Measurements from ENCODE around the gene CANX. TPM values are rescaled to one million over a fixed set of nuclear protein-coding genes. Genes with fewer than 3 reads are reported as not detected.

Gene CANX
- total RNA-seq, 1 experiment from 2014 or later, result 538 TPM

- Mint-ChIP-seq H3K4me1 (peaks cover 11 to 18% of the 10 kb centered on the region in 2 experiments), H3K27me3 (ENCODE audit: low read depth) (no peaks in the 10 kb centered on the region), H3K9me3 (no peaks in the 10 kb centered on the region), H3K36me3 (ENCODE audit: insufficient read depth in 1 of 3, low read depth in 3 of 3) (peaks cover 14 to 47% (median 36%) of the 10 kb centered on the region in 3 experiments; a peak in 6 of 7 replicates), H3K27ac (peak within 1 kb of the TSS; percentile 90 to 97 (median 97)), H3K4me3 (peak within 1 kb of the TSS; percentile 95 to 98)
- DNase-seq, result peak; percentile 100
- Histone ChIP-seq H3K23ac (ENCODE audit: insufficient read length, low read depth, low read length) (no peak within 1 kb of the TSS), H3K23me2 (ENCODE audit: insufficient read length, low read depth, low read length, poor library complexity, severe bottlenecking) (no peaks in the 10 kb centered on the region), H3K4me1 (ENCODE audit: insufficient read depth, low read length) (no peaks in the 10 kb centered on the region), H4K8ac (replicated peaks; ENCODE audit: insufficient read length, low read depth, low read length) (no peak within 1 kb of the TSS), H2AK5ac (ENCODE audit: insufficient read length, low read length) (no peak within 1 kb of the TSS), H2BK5ac (ENCODE audit: insufficient read length, low read length) (no peak within 1 kb of the TSS), H3K14ac (ENCODE audit: insufficient read depth, low read length) (peak within 1 kb of the TSS; percentile 92), H4K20me1 (ENCODE audit: control insufficient read depth, insufficient read depth, insufficient read length) (no peaks in the 10 kb centered on the region), H3K56ac (ENCODE audit: insufficient read length, low read depth, low read length) (no peak within 1 kb of the TSS), H3K4ac (ENCODE audit: low read depth, low read length) (no peak within 1 kb of the TSS), H3K4me2 (ENCODE audit: insufficient read depth, insufficient read length, low read length) (peak within 1 kb of the TSS; percentile 94), H2BK12ac (ENCODE audit: insufficient read length, low read depth, low read length) (no peak within 1 kb of the TSS), H2BK15ac (ENCODE audit: low read depth, low read length) (no peak within 1 kb of the TSS), H3K18ac (ENCODE audit: insufficient read length, low read depth, low read length) (peak within 1 kb of the TSS; percentile 76), H2BK120ac (ENCODE audit: low read depth, low read length, poor library complexity, severe bottlenecking) (no peak within 1 kb of the TSS), H4K91ac (ENCODE audit: insufficient read length, low read depth, low read length) (no peak within 1 kb of the TSS), H3K79me1 (ENCODE audit: insufficient read depth, low read depth, low read length, poor library complexity, severe bottlenecking) (no peaks in the 10 kb centered on the region), H3K27me3 (ENCODE audit: insufficient read depth, low read length) (no peaks in the 10 kb centered on the region), H4K5ac (ENCODE audit: insufficient read length, low read depth, low read length) (no peak within 1 kb of the TSS), H3K9me3 (ENCODE audit: control insufficient read depth, low read depth, low read length) (no peaks in the 10 kb centered on the region), H3K27ac (ENCODE audit: insufficient read length, low read depth, low read length) (no peak within 1 kb of the TSS), H2AFZ (ENCODE audit: low read length) (no peak within 1 kb of the TSS), H3K9ac (ENCODE audit: extremely low read depth, insufficient read length, low read length) (peak within 1 kb of the TSS; percentile 92), H3T11ph (ENCODE audit: low read length) (no peak within 1 kb of the TSS), H3K79me2 (ENCODE audit: insufficient read depth, low read length) (peaks cover 24% of the 10 kb centered on the region), H2BK20ac (ENCODE audit: low read depth, low read length, poor library complexity, severe bottlenecking) (no peak within 1 kb of the TSS)
- TF ChIP-seq, protein P1, sequence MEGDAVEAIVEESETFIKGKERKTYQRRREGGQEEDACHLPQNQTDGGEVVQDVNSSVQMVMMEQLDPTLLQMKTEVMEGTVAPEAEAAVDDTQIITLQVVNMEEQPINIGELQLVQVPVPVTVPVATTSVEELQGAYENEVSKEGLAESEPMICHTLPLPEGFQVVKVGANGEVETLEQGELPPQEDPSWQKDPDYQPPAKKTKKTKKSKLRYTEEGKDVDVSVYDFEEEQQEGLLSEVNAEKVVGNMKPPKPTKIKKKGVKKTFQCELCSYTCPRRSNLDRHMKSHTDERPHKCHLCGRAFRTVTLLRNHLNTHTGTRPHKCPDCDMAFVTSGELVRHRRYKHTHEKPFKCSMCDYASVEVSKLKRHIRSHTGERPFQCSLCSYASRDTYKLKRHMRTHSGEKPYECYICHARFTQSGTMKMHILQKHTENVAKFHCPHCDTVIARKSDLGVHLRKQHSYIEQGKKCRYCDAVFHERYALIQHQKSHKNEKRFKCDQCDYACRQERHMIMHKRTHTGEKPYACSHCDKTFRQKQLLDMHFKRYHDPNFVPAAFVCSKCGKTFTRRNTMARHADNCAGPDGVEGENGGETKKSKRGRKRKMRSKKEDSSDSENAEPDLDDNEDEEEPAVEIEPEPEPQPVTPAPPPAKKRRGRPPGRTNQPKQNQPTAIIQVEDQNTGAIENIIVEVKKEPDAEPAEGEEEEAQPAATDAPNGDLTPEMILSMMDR (conservative IDR thresholded peaks at IDR 0.05), result no peak
- WGBS (ENCODE audit: extremely low coverage, insufficient read length, low lambda C conversion rate), result no CpG with 5 or more reads among the region's 41 CpGs
These were observed 33.7 kb downstream of the CANX start, which contains the start of gene MAML1 for GRCh38 chr5:179732412-179732917. TSS of gene MAML1 (plus strand) at chr5:179732822. CDS start at chr5:179733113, 291 bp downstream.
